ENCODE data around the gene CDK6.
A peak's percentile ranks its signal among the peaks of the same experiment; 100 is the strongest.

The CDK6 gene

DNA sequence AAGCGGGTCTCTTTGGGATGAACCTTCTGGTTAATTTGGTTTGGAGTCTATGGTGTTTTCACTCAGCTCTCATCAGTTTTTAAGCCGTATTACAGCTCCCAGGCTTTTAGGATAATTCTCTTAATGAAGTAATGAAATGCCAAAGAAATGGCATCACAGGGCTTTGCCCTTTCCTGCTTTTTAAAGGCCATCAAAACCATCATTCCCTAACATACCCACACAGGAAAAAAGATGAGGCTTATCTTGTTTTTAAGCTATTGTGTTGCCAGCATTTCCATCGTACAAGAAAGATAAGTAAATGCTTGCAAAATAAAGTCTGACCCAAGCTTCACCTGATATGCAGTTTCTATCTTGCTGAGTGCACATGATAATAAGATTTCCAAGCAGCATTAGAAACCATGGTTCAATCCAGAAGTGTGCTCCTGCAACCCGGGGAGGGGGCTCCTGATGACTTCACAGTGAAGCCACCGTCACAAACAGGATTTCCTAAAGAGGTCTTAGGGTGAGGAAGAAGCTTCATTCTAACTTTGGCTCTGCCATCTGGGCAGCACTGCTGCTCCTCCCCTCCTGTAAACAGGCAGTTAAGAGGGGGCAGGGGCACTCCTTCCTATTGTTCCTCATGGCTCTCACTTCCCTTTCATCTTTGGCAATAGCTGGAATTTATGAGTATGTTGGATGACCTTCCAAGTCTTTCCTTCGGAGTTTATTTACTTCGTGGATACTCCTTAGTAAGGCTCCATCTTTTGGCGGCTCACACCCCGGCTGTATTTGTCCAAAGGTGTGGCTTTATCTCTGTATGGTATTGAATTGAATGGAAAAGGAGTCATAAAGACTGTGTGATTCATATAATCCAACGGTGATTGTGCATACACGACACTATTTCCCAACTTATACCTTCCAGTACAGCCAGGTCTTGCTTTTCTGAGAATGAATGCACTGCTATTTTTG is 191.0 kb downstream of the CDK6 start:
- DNase-seq (ENCODE audit: low read depth in 2 of 2), result no peak

DNA sequence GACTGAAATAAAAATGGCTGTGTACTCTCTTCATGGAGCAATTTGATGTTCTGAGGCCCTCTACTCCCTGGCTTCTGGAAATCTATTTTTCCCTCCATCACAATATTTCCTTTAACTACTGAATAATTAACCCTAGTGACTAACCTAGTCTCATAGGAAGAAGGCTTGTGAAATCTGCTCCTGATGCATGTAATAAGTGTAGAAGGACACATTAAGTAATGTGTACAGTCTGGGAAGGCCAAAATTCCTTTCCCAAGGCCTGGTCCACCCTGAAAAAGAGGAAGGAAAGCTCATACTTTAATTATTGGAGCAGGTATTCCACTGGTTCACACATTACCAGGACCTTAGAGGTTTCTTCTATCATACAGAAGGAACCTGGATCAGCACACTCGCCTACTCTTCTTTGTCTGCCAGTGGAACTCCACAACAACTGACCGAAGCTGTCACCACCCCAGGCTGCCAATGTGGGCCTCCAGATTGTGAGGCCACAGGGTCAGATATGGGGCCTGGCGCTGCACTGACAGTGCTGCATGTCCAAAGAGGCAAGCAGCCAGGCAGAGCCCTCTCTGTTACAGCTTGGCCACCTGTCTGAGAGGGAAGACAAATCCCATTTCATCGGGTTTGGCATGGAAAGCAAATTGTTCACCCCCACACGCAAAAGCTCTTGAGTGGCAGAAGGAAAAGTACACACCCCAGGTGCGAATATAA is 191.8 kb downstream of the CDK6 start:
- no peak for DNase-seq (ENCODE audit: low read depth in 2 of 2)

DNA sequence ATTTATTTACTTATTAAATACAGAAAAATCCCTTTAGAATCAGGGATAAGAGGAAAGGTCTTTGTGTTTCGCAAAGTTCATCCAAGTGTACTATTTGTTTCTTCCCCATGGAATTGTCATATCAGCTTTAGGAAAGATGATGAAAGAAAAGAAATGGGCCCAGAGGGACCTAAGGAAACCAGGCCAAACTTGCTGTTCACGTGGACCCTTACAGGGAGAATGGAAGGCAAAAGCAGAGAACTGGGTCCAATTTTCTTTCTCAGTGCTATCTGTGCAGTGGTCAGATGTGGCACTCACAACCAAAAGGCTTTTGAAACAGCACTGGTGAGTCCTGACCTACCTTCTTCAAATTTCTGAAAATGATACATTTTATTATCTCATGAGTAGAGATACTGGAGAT is 192.6 kb downstream of the CDK6 start:
- DNase-seq (ENCODE audit: low read depth in 2 of 2), result no peak

DNA sequence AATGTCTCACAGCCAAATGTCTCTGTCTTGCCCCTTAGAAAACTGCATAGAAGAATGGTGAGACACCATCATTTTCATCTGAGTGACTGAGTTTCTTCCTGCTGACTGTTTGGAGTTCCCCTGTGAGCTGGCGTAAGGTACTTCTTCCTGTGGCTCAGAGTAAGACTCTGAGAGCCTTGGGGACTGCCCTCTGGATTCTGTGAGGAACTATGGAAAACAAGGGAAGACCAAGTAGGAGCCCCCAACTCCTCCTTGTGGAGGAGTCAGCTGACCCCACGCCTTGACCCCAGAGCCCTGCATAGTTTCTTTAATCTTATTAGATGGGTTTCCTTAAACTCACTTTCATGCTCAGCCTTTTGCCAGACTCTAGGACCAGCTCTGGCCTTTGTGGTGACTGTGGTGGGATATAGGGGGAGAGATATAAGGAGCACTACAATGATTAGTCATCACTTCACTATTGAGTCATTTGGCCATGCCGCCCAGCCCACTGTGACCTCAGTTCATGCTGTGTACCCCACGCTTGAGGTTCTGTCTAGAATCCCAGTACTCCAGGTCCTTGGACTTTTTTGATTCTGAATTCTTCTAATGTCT is 194.4 kb downstream of the CDK6 start:
- peak; percentile 20 to 45 for DNase-seq (ENCODE audit: low read depth in 2 of 2)

DNA sequence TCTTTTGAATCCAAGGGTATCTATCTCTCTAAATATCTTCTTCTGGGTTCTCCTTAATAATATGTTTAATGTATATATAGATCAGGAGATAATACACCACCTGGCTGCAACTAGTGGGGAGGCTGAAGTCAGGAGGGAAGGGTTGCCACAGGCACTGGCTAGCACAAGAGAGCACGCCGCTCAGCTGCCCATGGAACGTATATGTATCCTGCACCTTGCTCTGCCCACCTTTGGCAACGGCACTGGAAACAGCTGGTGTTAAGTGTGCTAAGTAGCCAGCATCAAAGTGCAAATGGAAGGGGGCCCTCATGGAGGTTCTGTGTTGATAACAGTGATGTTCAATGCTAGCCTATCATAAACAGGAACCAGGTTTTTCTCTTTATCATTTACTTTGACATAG is 196.4 kb downstream of the CDK6 start:
- no peak for DNase-seq (ENCODE audit: low read depth in 2 of 2)

DNA sequence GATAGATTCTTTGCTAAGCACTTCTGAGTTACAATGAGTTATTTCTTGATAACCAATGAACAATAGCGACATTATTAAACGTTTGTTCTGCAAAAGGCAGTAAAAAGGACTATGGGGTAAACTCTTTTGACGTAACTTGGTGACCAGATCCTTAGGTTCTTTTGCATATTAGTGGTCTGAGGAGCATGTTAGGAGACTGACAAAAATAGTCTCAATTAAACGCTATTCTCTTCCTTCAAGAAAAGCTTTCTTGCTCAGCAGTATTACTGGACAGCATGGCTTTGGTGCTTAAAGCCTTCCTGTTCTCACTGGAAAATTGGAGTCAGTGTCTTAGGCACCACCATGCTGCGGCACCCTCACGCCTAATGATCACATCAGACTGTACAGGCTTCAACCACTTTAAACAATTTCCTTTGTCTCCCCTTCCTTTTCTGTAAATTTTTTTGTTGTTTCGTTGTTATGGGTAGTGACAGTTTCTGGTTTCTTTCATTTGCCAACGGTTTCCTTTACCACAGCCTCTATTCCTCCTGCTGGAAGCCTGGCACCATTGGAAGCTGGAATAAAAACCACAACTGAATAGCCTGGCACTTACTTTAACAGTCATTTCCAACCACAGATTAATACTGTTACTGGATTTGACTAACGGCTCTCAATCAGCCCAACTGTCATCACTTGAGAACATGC is 197.0 kb downstream of the CDK6 start:
- DNase-seq (ENCODE audit: low read depth in 2 of 2), result no peak

DNA sequence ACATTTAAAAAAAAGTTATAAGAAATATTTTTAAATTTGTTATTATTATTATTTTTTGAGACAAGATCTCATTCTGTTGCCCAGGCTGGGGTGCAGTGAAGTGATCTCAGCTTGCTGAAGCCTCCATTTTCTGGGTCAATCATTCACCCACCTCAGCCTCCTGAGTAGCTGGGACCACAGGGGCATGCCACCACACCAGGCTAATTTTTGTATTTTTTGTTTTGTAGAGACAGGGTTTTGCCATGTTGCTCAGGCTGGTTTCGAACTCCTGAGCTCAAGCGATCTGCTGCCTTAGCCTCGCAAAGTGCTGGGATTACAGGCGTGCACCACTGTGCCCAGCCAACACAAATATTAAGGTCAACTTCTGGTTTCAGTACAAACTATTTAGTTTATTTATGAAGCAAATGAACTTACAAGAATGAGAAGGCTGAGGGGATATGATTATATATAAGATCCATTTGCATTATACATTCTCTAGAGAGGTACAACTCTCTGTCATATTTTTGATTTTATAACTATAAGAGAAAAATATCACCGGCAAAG is 200.3 kb downstream of the CDK6 start:
- no peak for DNase-seq (ENCODE audit: low read depth in 2 of 2)

DNA sequence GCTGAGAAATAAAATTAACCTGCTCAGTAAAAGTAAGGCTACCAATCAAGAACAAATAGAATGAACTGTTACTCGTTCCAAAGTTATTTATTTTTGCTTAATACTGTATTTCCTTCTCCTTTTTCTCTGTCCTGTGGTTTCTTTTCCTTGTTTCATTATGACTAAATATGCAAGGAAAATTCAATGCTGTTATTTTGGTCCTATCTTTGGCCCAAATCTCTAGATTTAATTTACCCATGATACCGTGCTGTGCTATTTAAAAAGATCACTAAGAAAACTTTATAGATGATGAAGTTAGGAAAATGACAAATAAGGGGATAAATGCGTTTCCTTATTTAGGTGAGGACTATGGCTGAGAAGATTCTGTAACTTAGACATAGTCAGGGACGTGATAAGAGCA is 200.8 kb downstream of the CDK6 start:
- DNase-seq (ENCODE audit: low read depth in 2 of 2), result no peak

DNA sequence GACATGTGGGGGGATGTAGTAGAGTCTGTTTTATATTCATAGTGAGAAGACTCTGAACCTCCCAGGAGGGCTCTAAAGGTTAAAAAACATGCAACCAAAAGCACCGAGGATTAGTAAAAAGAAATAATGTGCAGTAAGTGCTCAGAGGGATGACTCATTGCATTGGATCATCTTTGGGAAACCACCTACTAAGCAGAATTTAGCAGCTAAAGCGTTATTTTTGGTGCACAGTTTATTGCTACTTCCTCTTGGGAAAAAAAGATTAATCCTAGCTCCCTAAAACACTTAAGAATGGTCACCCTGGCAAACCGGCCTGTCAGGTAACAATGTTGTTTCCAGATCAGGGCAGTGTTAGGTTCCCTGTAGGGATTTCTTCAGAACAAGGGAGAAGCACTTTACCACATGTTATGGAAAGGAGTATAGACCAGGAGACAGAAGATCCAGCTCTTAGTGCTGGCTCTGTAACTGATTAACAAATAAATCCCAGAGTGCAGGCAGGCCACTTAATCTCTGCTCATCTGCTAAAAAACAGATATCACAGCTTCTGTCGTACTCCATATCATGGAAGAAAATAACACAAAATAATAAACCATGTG is 201.4 kb downstream of the CDK6 start:
- no peak for DNase-seq (ENCODE audit: low read depth in 2 of 2)

DNA sequence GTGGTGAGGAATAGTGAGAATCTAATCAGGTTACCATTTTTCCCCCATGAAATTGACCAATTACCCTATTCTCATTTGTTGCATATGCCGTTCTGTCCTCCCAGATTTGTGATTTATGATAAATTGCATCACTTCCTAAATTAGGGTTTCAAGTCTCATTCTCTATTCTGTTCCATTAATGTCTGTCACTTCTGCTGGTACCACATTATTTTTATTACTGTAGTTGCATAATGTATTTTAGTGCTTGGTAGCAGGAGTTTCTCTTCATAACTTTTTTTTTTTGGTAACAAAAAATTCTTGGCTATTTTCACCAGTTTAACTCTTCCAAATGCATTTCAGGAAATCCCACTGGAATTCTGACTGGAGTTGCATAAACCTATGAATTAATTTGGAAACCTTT is 202.2 kb downstream of the CDK6 start:
- no peak for DNase-seq (ENCODE audit: low read depth in 2 of 2)

DNA sequence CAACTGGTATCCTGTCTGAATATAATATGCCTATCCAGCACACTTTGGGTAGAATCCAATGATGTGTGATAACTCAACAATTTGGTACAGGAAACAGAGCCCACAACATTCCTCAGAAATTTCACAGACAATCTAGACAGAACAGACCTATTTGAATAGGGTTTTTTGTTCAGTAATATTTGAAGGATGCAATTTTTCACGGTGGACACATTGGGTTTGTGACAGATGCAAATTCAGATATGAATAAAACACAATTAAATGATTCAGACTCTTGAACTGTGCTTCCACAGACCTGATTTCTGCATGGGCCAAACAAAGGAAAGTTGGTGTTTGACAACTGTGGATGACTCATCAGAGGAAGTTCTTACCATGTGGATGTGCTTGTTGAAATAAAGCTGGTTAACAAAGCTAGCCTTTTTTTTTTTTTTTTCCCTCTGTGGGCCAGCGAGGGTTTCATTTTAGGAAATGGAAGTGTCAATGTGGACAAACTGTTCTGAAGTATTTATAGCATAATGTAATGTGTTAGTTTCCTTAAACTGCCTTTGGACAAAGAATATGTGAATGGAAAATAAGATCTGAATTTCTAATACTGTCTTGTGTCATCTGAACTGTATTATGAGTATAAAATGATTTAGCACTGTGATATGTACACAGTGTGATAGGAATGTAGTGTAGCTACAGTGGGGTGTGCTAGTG is 203.0 kb downstream of the CDK6 start:
- peak in 1 of 2 donors; percentile 20 for DNase-seq (ENCODE audit: low read depth in 2 of 2)

DNA sequence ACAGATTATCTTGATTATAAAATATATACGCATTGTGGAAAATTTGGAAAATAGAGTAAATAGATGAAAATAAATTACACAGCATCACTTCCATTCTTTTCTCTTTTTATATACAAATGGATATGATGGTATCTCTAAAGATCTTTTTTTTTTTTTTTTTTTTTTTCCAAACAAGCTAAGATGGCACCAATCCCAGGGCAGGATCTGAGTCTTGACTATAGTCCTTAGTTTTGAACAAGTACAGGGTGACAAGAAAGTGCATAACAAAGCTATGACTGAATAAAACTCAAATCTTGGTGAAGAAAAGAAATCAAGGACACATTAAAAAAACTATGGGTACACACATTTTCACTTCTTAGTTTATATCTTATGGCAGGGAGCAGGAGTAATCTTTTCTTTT is 203.6 kb downstream of the CDK6 start:
- no peak for DNase-seq (ENCODE audit: low read depth in 2 of 2)

DNA sequence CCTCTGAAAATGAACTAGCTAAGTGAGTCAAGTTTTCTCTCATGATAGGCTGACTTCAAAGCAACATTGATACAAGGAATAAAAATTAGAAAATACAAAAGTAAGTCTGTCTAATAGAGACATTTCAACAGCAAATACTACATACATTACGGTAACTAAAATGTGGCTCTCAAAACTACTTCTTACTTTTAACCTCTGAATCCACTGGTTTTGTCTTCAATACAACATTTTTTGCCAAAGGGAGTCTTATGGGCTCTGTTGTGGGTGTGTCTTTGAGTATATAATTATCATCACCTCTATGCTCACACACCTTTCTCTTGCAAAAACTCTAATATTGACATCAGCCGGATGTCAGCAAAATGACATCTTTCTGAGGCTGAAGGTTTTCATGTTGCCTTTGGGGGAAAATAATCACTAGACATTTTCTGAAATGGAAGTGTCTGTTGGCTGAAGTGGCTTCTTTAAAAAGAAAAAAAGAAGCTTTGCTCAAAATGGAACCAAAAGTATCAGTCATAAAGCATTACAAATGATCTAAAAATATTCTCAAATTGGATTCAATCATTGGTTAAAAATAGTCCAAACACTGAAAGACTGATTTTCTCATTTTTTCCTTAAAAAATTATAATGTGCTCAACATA is 204.4 kb downstream of the CDK6 start:
- no peak for DNase-seq (ENCODE audit: low read depth in 2 of 2)

DNA sequence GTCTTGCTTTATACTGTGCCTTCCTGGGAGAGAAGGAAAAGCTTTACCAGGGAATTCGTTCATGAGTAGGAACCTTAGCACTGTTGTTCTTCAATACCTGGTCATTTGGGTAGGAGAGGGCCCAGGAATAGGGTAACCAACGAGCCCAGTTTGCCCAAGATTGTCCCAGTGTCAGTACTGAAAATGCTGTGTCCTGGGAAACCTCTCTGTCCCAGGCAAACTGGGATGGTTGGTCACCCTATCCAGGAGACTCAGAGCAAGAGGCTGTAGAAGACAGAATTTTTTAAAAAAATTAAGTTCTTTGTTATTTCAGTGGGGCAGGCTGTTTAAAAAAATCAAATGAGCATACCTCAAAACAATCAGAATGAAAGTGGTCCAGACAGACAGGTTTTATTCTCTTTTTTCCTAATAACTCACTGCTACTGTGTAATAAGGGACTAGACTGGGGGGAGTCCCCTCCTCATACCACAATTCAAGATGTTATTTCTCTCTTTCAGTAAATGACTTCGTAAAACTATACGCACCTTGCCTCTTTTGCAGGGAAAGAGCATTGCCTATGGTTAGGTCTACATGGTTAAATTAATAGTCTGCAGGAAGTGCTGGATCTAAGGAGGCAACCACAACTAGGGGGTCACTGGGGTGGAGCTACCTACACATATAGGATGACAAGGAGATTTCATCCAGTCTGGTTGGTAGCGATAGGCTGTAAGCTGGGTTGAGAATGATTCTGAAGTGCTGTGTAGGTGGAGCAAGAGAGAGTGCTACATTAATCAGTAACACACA is 205.1 kb downstream of the CDK6 start:
- no peak for DNase-seq (ENCODE audit: low read depth in 2 of 2)

DNA sequence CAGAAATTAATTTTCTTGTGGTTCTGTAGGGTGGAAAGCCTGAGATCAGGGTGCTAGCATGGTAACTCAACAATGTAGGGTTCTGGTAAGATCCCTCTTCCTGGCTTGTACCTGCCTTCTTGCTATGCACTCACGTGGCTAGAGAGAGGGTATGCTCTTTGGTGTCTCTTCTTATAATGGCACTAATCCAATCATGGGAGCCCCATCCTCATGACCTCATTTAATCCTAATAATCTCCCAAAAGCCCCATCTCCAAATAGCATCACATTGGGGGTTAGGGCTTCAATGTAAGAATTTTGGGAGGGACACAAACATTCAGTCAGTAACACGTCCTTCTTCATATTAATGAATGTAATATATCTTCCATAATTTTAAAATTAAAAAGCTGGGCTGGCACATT is 206.6 kb downstream of the CDK6 start:
- no peak for DNase-seq (ENCODE audit: low read depth in 2 of 2)

DNA sequence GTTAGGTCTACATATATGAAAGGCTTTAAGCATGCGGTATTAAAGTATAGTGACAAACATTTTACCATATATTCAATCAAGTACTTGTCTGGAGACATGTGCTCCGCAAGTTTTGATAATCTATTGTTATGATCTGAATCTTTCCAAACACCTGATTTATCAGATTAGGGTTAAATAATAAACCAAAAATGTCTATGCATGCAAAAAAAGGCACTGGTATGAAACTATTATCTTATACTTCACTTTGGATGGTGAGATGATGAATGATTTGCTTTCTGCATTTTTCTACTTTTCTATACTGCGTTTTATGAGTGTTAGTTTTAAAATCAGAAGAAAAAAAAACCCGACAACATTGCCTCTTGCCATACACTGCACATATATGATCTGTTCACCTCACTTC is 208.4 kb downstream of the CDK6 start:
- DNase-seq (ENCODE audit: low read depth in 2 of 2), result no peak

DNA sequence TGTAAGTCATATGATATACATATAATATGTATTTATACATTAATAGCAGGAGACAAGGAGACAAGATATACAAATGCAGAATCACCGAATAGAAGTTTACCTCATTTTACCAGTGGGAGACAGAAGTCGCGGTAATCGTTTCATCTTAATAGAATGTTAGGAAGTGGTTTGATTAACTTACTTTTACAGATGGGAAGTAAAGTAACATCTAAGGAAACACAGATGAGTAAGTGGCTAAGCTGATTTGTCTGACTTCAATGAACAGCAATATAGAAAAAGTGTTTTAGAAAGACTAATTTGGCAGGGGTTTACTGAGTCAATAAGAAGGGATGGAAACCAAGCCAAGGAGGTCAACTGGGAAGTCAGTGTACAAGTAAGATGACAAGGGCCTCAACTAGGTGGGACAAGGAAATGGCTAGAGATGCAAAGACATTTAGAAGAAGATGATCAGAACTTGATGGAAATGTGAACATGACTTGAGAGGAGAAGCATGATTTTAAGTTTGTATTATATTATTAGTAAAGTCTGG is 210.0 kb downstream of the CDK6 start:
- no peak for DNase-seq (ENCODE audit: low read depth in 2 of 2)

DNA sequence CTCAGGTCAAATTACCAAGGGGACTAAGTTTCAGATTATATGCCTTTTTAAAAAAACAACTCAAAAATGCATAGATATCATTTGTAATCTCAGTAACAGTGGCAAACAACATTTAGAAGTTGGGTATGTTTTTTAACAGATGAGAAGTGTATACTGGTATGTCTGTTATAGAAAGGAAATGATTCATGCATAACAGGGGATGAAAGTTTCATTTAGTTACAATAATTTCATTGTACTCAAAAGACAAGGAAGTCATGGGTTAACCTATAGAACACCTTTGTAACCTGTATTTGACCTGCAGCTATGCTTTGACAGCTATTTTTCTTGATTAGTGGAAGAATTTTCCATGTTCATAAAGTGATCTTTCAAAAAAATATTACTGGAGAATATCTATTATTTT is 210.8 kb downstream of the CDK6 start:
- no peak for DNase-seq (ENCODE audit: low read depth in 2 of 2)

DNA sequence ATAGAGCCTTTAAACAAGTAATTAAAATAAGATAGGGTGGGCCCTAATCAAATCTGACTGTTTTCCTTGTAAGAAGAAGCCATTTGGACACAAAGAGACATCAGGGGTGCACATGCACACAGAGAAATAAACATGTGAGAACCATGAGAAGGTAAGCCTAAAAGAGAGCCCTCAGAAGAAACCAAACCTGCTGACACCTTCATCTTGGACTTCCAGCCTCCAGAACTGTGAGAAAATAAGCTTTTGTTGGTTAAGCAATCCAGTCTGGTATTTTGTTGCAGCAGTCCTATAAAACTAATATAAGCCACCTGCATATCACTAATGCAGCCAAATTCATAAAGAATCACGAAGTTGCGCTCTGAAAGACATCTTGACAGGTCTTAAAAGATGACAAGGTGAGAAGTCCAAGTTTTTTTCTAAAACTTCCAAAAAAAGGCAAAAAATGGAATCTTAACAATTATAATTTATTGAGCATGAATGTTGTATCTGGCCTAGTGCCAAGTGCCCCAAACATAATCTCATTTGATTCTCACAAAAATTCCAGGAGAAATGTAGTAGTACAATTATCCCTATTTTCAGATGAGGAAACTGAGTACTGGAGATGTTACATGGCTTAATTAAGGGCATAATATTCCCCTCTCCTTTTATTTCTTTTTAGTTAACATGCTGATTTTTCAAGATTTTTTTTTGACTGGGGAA is 211.9 kb downstream of the CDK6 start:
- no peak for DNase-seq (ENCODE audit: low read depth in 2 of 2)

Data from activated CD8-positive, alpha-beta memory T cell treated with anti-CD3 and anti-CD28 coated beads for 4 hours (primary cell).